ENCODE results near the gene U2AF1L4. TPM values are rescaled to one million over a fixed set of nuclear protein-coding genes. Genes with fewer than 3 reads are reported as not detected.

U2AF1L4 gene
- total RNA-seq, 3 donors from 2014 or later (not counting 1 experiment from before 2014, with no cell fraction given): 63.7 to 78.2 (median 73.0) TPM

DNA sequence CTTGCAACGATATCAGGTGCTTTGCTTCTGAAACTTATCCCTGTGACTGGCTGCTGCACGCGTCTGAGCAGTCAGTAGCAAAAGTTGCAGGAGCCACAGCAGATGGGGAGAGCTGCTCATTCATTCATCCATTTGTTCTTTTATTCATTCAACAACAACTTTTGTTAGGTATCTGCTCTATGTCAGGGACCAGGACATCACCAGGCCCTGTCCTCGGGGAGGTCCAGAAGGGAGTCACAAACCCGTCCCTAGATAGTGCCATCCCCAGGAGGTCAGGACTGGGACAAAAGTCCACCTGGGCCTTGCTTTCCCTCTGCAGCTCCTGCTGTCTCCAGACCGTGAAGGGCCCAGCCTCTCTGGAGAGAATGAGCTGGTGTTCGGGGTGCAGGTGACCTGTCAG is 32.7 kb upstream of the U2AF1L4 start:
- Histone ChIP-seq H3K4me3 (ENCODE audit: low read length) (no peak overlapping the region), H3K4me1 (ENCODE audit: control insufficient read depth, insufficient read depth, low read length) (peaks cover 16% of the 10 kb centered on the region), H3K27me3 (ENCODE audit: control insufficient read depth, insufficient read depth, low read length) (no peaks in the 10 kb centered on the region), H3K9me3 (ENCODE audit: control insufficient read depth, insufficient read depth, low read length) (no peaks in the 10 kb centered on the region), H3K27ac (ENCODE audit: low read length) (no peak overlapping the region), H3K36me3 (ENCODE audit: control insufficient read depth, insufficient read depth, low read length) (peaks cover 5% of the 10 kb centered on the region)
- peak overlapping the region; percentile 31 for H3K4me3 Mint-ChIP-seq
- no peak overlapping the region for H3K27ac Mint-ChIP-seq
- H3K36me3 Mint-ChIP-seq: no peaks in the 10 kb centered on the region
- no peaks in the 10 kb centered on the region for H3K27me3 Mint-ChIP-seq (ENCODE audit: low read depth in 2 of 2)
- H3K9me3 Mint-ChIP-seq: no peaks in the 10 kb centered on the region
- no peak for ATAC-seq
- intact Hi-C loops (cut with micrococcal nuclease): no loop called here
- TF ChIP-seq, protein P1, sequence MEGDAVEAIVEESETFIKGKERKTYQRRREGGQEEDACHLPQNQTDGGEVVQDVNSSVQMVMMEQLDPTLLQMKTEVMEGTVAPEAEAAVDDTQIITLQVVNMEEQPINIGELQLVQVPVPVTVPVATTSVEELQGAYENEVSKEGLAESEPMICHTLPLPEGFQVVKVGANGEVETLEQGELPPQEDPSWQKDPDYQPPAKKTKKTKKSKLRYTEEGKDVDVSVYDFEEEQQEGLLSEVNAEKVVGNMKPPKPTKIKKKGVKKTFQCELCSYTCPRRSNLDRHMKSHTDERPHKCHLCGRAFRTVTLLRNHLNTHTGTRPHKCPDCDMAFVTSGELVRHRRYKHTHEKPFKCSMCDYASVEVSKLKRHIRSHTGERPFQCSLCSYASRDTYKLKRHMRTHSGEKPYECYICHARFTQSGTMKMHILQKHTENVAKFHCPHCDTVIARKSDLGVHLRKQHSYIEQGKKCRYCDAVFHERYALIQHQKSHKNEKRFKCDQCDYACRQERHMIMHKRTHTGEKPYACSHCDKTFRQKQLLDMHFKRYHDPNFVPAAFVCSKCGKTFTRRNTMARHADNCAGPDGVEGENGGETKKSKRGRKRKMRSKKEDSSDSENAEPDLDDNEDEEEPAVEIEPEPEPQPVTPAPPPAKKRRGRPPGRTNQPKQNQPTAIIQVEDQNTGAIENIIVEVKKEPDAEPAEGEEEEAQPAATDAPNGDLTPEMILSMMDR (IDR thresholded peaks at IDR 0.05): no peak
- no peak for DNase-seq
- 80% methylated on average over 7 of the region's 7 CpGs for WGBS (ENCODE audit: insufficient coverage)
- peaks cover 20 to 28% of the 10 kb centered on the region in 2 donors for H3K4me1 Mint-ChIP-seq

- no peak for DNase-seq
- Mint-ChIP-seq H3K27me3 (ENCODE audit: low read depth in 2 of 2) (no peaks in the 10 kb centered on the region), H3K4me3 (peak overlapping the region; percentile 76), H3K9me3 (no peaks in the 10 kb centered on the region), H3K36me3 (no peaks in the 10 kb centered on the region), H3K4me1 (peaks cover 18 to 27% of the 10 kb centered on the region in 2 donors), H3K27ac (no peak overlapping the region)
- Histone ChIP-seq H3K9me3 (ENCODE audit: control insufficient read depth, insufficient read depth, low read length) (no peaks in the 10 kb centered on the region), H3K4me1 (ENCODE audit: control insufficient read depth, insufficient read depth, low read length) (peaks cover 16% of the 10 kb centered on the region), H3K27ac (ENCODE audit: low read length) (no peak overlapping the region), H3K36me3 (ENCODE audit: control insufficient read depth, insufficient read depth, low read length) (peaks cover 2% of the 10 kb centered on the region), H3K27me3 (ENCODE audit: control insufficient read depth, insufficient read depth, low read length) (no peaks in the 10 kb centered on the region), H3K4me3 (ENCODE audit: low read length) (no peak overlapping the region)
- intact Hi-C loops (cut with micrococcal nuclease): no loop called here
- 89% methylated on average over 19 of the region's 19 CpGs for WGBS (ENCODE audit: insufficient coverage)
- TF ChIP-seq, protein P1 (IDR thresholded peaks at IDR 0.05): no peak
- ATAC-seq: no peak
Observed at GRCh38 chr19:35777086-35777841, 32.0 kb upstream of the U2AF1L4 start.

GRCh38 chr19:35776102-35776788 is 31.0 kb upstream of the U2AF1L4 start:
- 71% methylated on average over 13 of the region's 13 CpGs for WGBS (ENCODE audit: insufficient coverage)
- no peak for DNase-seq
- Mint-ChIP-seq H3K9me3 (no peaks in the 10 kb centered on the region), H3K27me3 (ENCODE audit: low read depth in 2 of 2) (no peaks in the 10 kb centered on the region), H3K27ac (peak overlapping the region in 1 of 2 donors; percentile 72), H3K36me3 (no peaks in the 10 kb centered on the region), H3K4me1 (peaks cover 18 to 27% of the 10 kb centered on the region in 2 donors), H3K4me3 (peak overlapping the region; percentile 76)
- H3K27me3 ChIP-seq (ENCODE audit: control insufficient read depth, insufficient read depth, low read length): no peaks in the 10 kb centered on the region
- TF ChIP-seq, protein P1 (IDR thresholded peaks at IDR 0.05): no peak
- no peaks in the 10 kb centered on the region for H3K9me3 ChIP-seq (ENCODE audit: control insufficient read depth, insufficient read depth, low read length)
- H3K36me3 ChIP-seq (ENCODE audit: control insufficient read depth, insufficient read depth, low read length): peaks cover 2% of the 10 kb centered on the region
- no peak overlapping the region for H3K27ac ChIP-seq (ENCODE audit: low read length)
- peak overlapping the region; percentile 58 for H3K4me3 ChIP-seq (ENCODE audit: low read length)
- ATAC-seq: no peak
- H3K4me1 ChIP-seq (ENCODE audit: control insufficient read depth, insufficient read depth, low read length): peaks cover 16% of the 10 kb centered on the region
- intact Hi-C loops (cut with micrococcal nuclease): no loop called here

All from natural killer cell (primary cell).